HepG2 (cell line): ENCODE data around the gene PRMT5. TPM values are rescaled to one million over a fixed set of nuclear protein-coding genes. Genes with fewer than 3 reads are reported as not detected.

Experiments used
- CREB1 ChIP-seq, 2 experiments: fragments of 450-650 bp in 1 of 2; IDR thresholded peaks; 2 replicates each; pipeline ENCODE4 v1.6.1; 2016 to 2017; ENCODE audit warnings: control low read depth in 1 of 2, mild to moderate bottlenecking in 1 of 2, missing compliant biosample characterization in 1 of 2, missing genetic modification characterization in 1 of 2
- HNRNPK ChIP-seq: fragments of 200-400 bp; formaldehyde crosslinking; IDR thresholded peaks from 2 replicates; pipeline ENCODE4 v1.6.1; 2018; ENCODE audit warnings: low read length, low read depth, moderate library complexity, mild to moderate bottlenecking; ENCODE audit not compliant: poor library complexity, severe bottlenecking
- KDM5B ChIP-seq: sonication (generic); formaldehyde crosslinking; IDR thresholded peaks from 2 replicates; pipeline ENCODE4 v1.4.0; 2020; ENCODE audit warnings: missing genetic modification reagents, mild to moderate bottlenecking, borderline replicate concordance
- KLF12 ChIP-seq: sonication (generic); formaldehyde crosslinking; IDR thresholded peaks from 2 replicates; pipeline ENCODE4 v1.4.0; 2020; ENCODE audit warnings: missing genetic modification reagents, borderline replicate concordance
- RXRA ChIP-seq: sonication (generic); formaldehyde crosslinking; IDR thresholded peaks from 2 replicates; pipeline ENCODE4 v1.5.1; 2020; ENCODE audit warnings: missing genetic modification reagents
- SP140L ChIP-seq: sonication (generic); formaldehyde crosslinking; IDR thresholded peaks from 2 replicates; pipeline ENCODE4 v1.4.0; 2020; ENCODE audit warnings: missing genetic modification reagents, borderline replicate concordance
- TBL1XR1 ChIP-seq: fragments of 150-350 bp; IDR thresholded peaks from 2 replicates; pipeline ENCODE4 v1.6.1; 2014; ENCODE audit warnings: borderline replicate concordance, low read length; ENCODE audit not compliant: partially characterized antibody
- ZNF713 ChIP-seq: sonication (generic); formaldehyde crosslinking; IDR thresholded peaks from 2 replicates; pipeline ENCODE4 v1.4.0; 2020; ENCODE audit warnings: mild to moderate bottlenecking, missing genetic modification reagents
- polyA plus RNA-seq, 8 experiments: library from polyadenylated mRNA; depleted of rRNA in 3 of 8; stranded (reverse) in 7 of 8; unstranded in 1 of 8; fragments of >200 nt; fragmentation: Illumina TruSeq in 4 of 8; extraction: Trizol in 4 of 8; gene quantifications; 2 replicates each; pipeline versions ENCODE4 v1.2.1 to v1.2.3, GENCODE V29; 2011 to 2016; ENCODE audit warnings: low read depth in 4 of 8, missing spikeins in 1 of 8, mixed read lengths in 1 of 8; ENCODE audit not compliant: insufficient read depth in 1 of 8
- total RNA-seq, 5 experiments: library from RNA; depleted of rRNA; stranded (reverse); fragments of >200 nt; fragmentation: Illumina TruSeq; extraction: Trizol; gene quantifications; 2 replicates each; pipeline ENCODE4 v1.2.3, GENCODE V29; 2016; ENCODE audit warnings: low read depth in 1 of 5
- TF ChIP-seq, protein P1 (sequence below): sonication (generic); formaldehyde crosslinking; IDR thresholded peaks from 2 replicates; pipeline ENCODE4 v1.4.0; 2020; ENCODE audit warnings: mild to moderate bottlenecking, missing genetic modification reagents
- TF ChIP-seq, protein P2 (sequence below): IDR thresholded peaks from 2 replicates; pipeline ENCODE4 v1.6.1; 2016; ENCODE audit warnings: missing biosample characterization, missing genetic modification reagents, low read depth
- TF ChIP-seq, protein P3 (sequence below): sonication (generic); formaldehyde crosslinking; IDR thresholded peaks from 2 replicates; pipeline ENCODE4 v1.4.0; 2020; ENCODE audit warnings: missing genetic modification reagents
- TF ChIP-seq, protein P4 (sequence below): sonication (generic); formaldehyde crosslinking; IDR thresholded peaks from 2 replicates; pipeline ENCODE4 v1.4.0; 2020; ENCODE audit warnings: low read depth, missing genetic modification reagents
- TF ChIP-seq, protein P5 (sequence below): sonication (generic); formaldehyde crosslinking; IDR thresholded peaks from 2 replicates; pipeline ENCODE4 v1.4.0; 2020; ENCODE audit warnings: low read depth, mild to moderate bottlenecking, missing genetic modification reagents
- TF ChIP-seq, protein P6 (sequence below): sonication (generic); formaldehyde crosslinking; IDR thresholded peaks from 2 replicates; pipeline ENCODE4 v1.5.1; 2020; ENCODE audit warnings: mild to moderate bottlenecking, missing genetic modification reagents, moderate library complexity
- TF ChIP-seq, protein P7 (sequence below): IDR thresholded peaks from 2 replicates; pipeline ENCODE4 v1.6.1; 2018; ENCODE audit warnings: missing genetic modification reagents

PRMT5 gene
- total and polyA plus RNA-seq, 2 of the 13 experiments (the other 11 are each of a cell fraction or from before 2014, with no cell fraction given), result 210 to 354 TPM

DNA sequence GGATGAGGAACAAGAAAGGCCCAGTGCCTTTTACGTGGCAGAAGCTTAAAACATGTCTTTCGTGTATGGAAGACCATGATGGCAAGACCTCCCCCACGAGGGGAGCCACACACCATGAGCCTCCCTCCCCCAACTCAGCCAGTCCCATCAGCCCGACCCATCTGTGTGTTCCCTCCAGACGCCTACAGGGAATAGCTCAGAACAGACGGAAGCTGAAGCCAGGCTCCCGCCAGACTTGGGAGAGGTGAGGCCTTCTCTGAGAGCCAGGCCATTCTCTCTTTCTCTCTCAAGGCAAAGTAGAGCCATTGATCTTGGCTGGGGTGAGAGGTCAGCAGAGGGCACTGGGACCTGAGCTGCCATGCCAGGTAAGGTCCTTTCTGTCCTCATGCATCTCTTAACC is 36.7 kb downstream of the PRMT5 start (continued):
- TF ChIP-seq, protein P1, sequence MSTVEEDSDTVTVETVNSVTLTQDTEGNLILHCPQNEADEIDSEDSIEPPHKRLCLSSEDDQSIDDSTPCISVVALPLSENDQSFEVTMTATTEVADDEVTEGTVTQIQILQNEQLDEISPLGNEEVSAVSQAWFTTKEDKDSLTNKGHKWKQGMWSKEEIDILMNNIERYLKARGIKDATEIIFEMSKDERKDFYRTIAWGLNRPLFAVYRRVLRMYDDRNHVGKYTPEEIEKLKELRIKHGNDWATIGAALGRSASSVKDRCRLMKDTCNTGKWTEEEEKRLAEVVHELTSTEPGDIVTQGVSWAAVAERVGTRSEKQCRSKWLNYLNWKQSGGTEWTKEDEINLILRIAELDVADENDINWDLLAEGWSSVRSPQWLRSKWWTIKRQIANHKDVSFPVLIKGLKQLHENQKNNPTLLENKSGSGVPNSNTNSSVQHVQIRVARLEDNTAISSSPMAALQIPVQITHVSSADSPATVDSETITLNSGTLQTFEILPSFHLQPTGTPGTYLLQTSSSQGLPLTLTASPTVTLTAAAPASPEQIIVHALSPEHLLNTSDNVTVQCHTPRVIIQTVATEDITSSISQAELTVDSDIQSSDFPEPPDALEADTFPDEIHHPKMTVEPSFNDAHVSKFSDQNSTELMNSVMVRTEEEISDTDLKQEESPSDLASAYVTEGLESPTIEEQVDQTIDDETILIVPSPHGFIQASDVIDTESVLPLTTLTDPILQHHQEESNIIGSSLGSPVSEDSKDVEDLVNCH (CRISPR knock-in tag), result no peak
- TF ChIP-seq ZNF713 (no peak), CREB1 (IDR thresholded peaks at IDR 0.05) (no peak), CREB1 (CRISPR knock-in tag; IDR thresholded peaks at IDR 0.05) (no peak), KDM5B (CRISPR knock-in tag) (peak; percentile 37; the same call in 1 of the 2 replicates), SP140L (CRISPR knock-in tag) (no peak), RXRA (0 out of 2 replicates have a peak, but pooled peaks have one; percentile 29), KLF12 (CRISPR knock-in tag) (no peak), TBL1XR1 (no peak), HNRNPK (no peak)
- TF ChIP-seq, protein P2, sequence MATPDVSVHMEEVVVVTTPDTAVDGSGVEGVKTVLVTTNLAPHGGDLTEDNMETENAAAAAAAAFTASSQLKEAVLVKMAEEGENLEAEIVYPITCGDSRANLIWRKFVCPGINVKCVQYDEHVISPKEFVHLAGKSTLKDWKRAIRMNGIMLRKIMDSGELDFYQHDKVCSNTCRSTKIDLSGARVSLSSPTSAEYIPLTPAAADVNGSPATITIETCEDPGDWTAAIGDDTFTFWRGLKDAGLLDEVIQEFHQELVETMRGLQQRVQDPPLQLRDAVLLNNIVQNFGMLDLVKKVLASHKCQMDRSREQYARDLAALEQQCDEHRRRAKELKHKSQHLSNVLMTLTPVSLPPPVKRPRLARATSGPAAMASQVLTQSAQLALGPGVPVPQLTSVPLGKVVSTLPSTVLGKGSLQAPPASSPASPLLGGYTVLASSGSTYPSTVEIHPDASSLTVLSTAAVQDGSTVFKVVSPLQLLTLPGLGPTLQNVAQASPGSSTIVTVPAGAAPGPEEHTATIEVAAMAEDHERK (CRISPR knock-in tag), result no peak
- TF ChIP-seq, protein P3, sequence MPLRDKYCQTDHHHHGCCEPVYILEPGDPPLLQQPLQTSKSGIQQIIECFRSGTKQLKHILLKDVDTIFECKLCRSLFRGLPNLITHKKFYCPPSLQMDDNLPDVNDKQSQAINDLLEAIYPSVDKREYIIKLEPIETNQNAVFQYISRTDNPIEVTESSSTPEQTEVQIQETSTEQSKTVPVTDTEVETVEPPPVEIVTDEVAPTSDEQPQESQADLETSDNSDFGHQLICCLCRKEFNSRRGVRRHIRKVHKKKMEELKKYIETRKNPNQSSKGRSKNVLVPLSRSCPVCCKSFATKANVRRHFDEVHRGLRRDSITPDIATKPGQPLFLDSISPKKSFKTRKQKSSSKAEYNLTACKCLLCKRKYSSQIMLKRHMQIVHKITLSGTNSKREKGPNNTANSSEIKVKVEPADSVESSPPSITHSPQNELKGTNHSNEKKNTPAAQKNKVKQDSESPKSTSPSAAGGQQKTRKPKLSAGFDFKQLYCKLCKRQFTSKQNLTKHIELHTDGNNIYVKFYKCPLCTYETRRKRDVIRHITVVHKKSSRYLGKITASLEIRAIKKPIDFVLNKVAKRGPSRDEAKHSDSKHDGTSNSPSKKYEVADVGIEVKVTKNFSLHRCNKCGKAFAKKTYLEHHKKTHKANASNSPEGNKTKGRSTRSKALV, result no peak
- TF ChIP-seq, protein P4, sequence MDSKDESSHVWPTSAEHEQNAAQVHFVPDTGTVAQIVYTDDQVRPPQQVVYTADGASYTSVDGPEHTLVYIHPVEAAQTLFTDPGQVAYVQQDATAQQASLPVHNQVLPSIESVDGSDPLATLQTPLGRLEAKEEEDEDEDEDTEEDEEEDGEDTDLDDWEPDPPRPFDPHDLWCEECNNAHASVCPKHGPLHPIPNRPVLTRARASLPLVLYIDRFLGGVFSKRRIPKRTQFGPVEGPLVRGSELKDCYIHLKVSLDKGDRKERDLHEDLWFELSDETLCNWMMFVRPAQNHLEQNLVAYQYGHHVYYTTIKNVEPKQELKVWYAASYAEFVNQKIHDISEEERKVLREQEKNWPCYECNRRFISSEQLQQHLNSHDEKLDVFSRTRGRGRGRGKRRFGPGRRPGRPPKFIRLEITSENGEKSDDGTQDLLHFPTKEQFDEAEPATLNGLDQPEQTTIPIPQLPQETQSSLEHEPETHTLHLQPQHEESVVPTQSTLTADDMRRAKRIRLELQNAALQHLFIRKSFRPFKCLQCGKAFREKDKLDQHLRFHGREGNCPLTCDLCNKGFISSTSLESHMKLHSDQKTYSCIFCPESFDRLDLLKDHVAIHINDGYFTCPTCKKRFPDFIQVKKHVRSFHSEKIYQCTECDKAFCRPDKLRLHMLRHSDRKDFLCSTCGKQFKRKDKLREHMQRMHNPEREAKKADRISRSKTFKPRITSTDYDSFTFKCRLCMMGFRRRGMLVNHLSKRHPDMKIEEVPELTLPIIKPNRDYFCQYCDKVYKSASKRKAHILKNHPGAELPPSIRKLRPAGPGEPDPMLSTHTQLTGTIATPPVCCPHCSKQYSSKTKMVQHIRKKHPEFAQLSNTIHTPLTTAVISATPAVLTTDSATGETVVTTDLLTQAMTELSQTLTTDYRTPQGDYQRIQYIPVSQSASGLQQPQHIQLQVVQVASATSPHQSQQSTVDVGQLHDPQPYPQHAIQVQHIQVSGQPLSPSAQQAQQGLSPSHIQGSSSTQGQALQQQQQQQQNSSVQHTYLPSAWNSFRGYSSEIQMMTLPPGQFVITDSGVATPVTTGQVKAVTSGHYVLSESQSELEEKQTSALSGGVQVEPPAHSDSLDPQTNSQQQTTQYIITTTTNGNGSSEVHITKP (CRISPR knock-in tag), result no peak
- TF ChIP-seq, protein P5, sequence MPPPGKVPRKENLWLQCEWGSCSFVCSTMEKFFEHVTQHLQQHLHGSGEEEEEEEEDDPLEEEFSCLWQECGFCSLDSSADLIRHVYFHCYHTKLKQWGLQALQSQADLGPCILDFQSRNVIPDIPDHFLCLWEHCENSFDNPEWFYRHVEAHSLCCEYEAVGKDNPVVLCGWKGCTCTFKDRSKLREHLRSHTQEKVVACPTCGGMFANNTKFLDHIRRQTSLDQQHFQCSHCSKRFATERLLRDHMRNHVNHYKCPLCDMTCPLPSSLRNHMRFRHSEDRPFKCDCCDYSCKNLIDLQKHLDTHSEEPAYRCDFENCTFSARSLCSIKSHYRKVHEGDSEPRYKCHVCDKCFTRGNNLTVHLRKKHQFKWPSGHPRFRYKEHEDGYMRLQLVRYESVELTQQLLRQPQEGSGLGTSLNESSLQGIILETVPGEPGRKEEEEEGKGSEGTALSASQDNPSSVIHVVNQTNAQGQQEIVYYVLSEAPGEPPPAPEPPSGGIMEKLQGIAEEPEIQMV (CRISPR knock-in tag), result no peak
- TF ChIP-seq, protein P6, sequence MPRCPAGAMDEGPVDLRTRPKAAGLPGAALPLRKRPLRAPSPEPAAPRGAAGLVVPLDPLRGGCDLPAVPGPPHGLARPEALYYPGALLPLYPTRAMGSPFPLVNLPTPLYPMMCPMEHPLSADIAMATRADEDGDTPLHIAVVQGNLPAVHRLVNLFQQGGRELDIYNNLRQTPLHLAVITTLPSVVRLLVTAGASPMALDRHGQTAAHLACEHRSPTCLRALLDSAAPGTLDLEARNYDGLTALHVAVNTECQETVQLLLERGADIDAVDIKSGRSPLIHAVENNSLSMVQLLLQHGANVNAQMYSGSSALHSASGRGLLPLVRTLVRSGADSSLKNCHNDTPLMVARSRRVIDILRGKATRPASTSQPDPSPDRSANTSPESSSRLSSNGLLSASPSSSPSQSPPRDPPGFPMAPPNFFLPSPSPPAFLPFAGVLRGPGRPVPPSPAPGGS (CRISPR knock-in tag), result no peak
- TF ChIP-seq, protein P7, sequence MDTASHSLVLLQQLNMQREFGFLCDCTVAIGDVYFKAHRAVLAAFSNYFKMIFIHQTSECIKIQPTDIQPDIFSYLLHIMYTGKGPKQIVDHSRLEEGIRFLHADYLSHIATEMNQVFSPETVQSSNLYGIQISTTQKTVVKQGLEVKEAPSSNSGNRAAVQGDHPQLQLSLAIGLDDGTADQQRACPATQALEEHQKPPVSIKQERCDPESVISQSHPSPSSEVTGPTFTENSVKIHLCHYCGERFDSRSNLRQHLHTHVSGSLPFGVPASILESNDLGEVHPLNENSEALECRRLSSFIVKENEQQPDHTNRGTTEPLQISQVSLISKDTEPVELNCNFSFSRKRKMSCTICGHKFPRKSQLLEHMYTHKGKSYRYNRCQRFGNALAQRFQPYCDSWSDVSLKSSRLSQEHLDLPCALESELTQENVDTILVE (CRISPR knock-in tag), result no peak
